ENCODE results near the gene SSNA1.
A peak's percentile ranks its signal among the peaks of the same experiment; 100 is the strongest.

The SSNA1 gene

GRCh38 chr9:137188490-137189296 lies at the start of gene SSNA1, which contains the start of gene ANAPC2:
Gene SSNA1 (plus strand): TSS chr9:137188676. CDS start chr9:137188727, 51 bp downstream.
Gene ANAPC2 (minus strand): TSS chr9:137188560. CDS start chr9:137188532, 28 bp downstream.
- peak within 1 kb of the TSS; percentile 98 for H3K9ac ChIP-seq (ENCODE audit: insufficient read length, low read depth)
- no peaks in the 10 kb centered on the region for H3K9me3 ChIP-seq (ENCODE audit: insufficient read depth, low read length)
- H3K36me3 ChIP-seq (ENCODE audit: insufficient read depth, insufficient read length, low read length), result peaks cover 83% of the 10 kb centered on the region
- TF ChIP-seq ZNF274 (IDR thresholded peaks at IDR 0.05; ENCODE audit: low read depth, low read length) (no peak), SUZ12 (IDR thresholded peaks at IDR 0.05; ENCODE audit: extremely low read depth, insufficient read depth, insufficient read length) (no peak), YY1 (IDR thresholded peaks at IDR 0.05; ENCODE audit: insufficient read depth, insufficient read length) (peak; percentile 59)
- DNase-seq (ENCODE audit: low read depth, low spot score), result peak; percentile 96
- peaks cover 26% of the 10 kb centered on the region for H3K4me1 ChIP-seq (ENCODE audit: insufficient read depth, insufficient read length)
- no peaks in the 10 kb centered on the region for H3K27me3 ChIP-seq (ENCODE audit: insufficient read depth, insufficient read length)
- H3K4me3 ChIP-seq (ENCODE audit: insufficient read length, low read depth), result peak within 1 kb of the TSS; percentile 95

- peaks cover 85% of the 10 kb centered on the region for H3K27me3 ChIP-seq (ENCODE audit: insufficient read depth, insufficient read length)
- TF ChIP-seq SUZ12 (IDR thresholded peaks at IDR 0.05; ENCODE audit: extremely low read depth, insufficient read depth, insufficient read length), result peak; percentile 87
- no peak for TF ChIP-seq ZNF274 (IDR thresholded peaks at IDR 0.05; ENCODE audit: low read depth, low read length)
- peak within 1 kb of the TSS; percentile 22 for H3K4me3 ChIP-seq (ENCODE audit: insufficient read length, low read depth)
- H3K36me3 ChIP-seq (ENCODE audit: insufficient read depth, insufficient read length, low read length), result no peaks in the 10 kb centered on the region
- DNase-seq (ENCODE audit: low read depth, low spot score), result no peak
- no peaks in the 10 kb centered on the region for H3K9me3 ChIP-seq (ENCODE audit: insufficient read depth, low read length)
- H3K9ac ChIP-seq (ENCODE audit: insufficient read length, low read depth), result no peak within 1 kb of the TSS
- H3K4me1 ChIP-seq (ENCODE audit: insufficient read depth, insufficient read length), result peaks cover 22% of the 10 kb centered on the region
Observed at GRCh38 chr9:137138722-137139467, 49.6 kb upstream of the SSNA1 start, which contains the start of gene GRIN1. Gene GRIN1 (plus strand): TSS chr9:137139154. CDS start chr9:137139487, 333 bp downstream.

- Histone ChIP-seq H3K27me3 (ENCODE audit: insufficient read depth, insufficient read length) (peaks cover 83% of the 10 kb centered on the region), H3K9me3 (ENCODE audit: insufficient read depth, low read length) (no peaks in the 10 kb centered on the region), H3K4me3 (ENCODE audit: insufficient read length, low read depth) (no peak overlapping the region), H3K36me3 (ENCODE audit: insufficient read depth, insufficient read length, low read length) (no peaks in the 10 kb centered on the region), H3K4me1 (ENCODE audit: insufficient read depth, insufficient read length) (peaks cover 22% of the 10 kb centered on the region), H3K9ac (ENCODE audit: insufficient read length, low read depth) (no peak overlapping the region)
- no peak for TF ChIP-seq ZNF274 (IDR thresholded peaks at IDR 0.05; ENCODE audit: low read depth, low read length)
- TF ChIP-seq SUZ12 (IDR thresholded peaks at IDR 0.05; ENCODE audit: extremely low read depth, insufficient read depth, insufficient read length), result peak; percentile 69
- DNase-seq (ENCODE audit: low read depth, low spot score), result no peak
Observed at GRCh38 chr9:137139468-137140150, 48.9 kb upstream of the SSNA1 start.

- Histone ChIP-seq H3K4me3 (ENCODE audit: insufficient read length, low read depth) (no peak overlapping the region), H3K9ac (ENCODE audit: insufficient read length, low read depth) (no peak overlapping the region), H3K27me3 (ENCODE audit: insufficient read depth, insufficient read length) (peaks cover 83% of the 10 kb centered on the region), H3K4me1 (ENCODE audit: insufficient read depth, insufficient read length) (peaks cover 22% of the 10 kb centered on the region), H3K9me3 (ENCODE audit: insufficient read depth, low read length) (no peaks in the 10 kb centered on the region), H3K36me3 (ENCODE audit: insufficient read depth, insufficient read length, low read length) (no peaks in the 10 kb centered on the region)
- no peak for DNase-seq (ENCODE audit: low read depth, low spot score)
- TF ChIP-seq YY1 (IDR thresholded peaks at IDR 0.05; ENCODE audit: insufficient read depth, insufficient read length) (no peak), SUZ12 (IDR thresholded peaks at IDR 0.05; ENCODE audit: extremely low read depth, insufficient read depth, insufficient read length) (no peak), ZNF274 (IDR thresholded peaks at IDR 0.05; ENCODE audit: low read depth, low read length) (no peak)
Observed at GRCh38 chr9:137140151-137141012, 48.1 kb upstream of the SSNA1 start.

GRCh38 chr9:137141050-137141810 lies 47.2 kb upstream of the SSNA1 start:
- DNase-seq (ENCODE audit: low read depth, low spot score), result no peak
- Histone ChIP-seq H3K4me3 (ENCODE audit: insufficient read length, low read depth) (no peak overlapping the region), H3K4me1 (ENCODE audit: insufficient read depth, insufficient read length) (peaks cover 21% of the 10 kb centered on the region), H3K27me3 (ENCODE audit: insufficient read depth, insufficient read length) (peaks cover 76% of the 10 kb centered on the region), H3K9me3 (ENCODE audit: insufficient read depth, low read length) (no peaks in the 10 kb centered on the region), H3K36me3 (ENCODE audit: insufficient read depth, insufficient read length, low read length) (no peaks in the 10 kb centered on the region), H3K9ac (ENCODE audit: insufficient read length, low read depth) (no peak overlapping the region)
- TF ChIP-seq SUZ12 (IDR thresholded peaks at IDR 0.05; ENCODE audit: extremely low read depth, insufficient read depth, insufficient read length) (no peak), YY1 (IDR thresholded peaks at IDR 0.05; ENCODE audit: insufficient read depth, insufficient read length) (no peak), ZNF274 (IDR thresholded peaks at IDR 0.05; ENCODE audit: low read depth, low read length) (no peak)
